ENCODE measurements around the gene BEST2.
"Not testable (repeated sequence)": the region's sequence is repeated elsewhere in the genome, so short reads cannot be mapped to it uniquely, and the experiment has no call there.

The BEST2 gene

DNA sequence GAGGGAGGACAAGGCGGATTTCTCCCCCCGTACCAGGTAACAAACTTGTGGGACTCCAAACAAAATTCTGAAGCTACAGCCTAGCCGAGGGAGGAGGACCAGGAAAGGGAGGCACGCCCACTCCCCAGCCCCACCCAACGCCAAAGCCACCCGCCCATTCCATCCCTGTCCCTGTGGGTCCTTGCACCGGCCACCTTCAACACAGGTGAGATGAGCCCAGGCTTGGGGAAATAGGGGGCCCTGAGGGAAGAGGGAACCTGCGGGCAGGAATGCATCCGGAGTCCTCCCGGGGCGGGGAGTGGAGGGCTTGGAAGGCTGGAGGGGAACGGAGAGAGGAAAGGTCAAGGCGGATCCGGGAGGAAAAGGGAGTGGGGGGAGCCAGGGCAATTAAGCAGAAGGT is at the start of gene BEST2:
Gene BEST2 (plus strand): TSS at position 157 of the 400 bp plus-strand sequence. CDS start 802 bp downstream, outside the sequence.
- no peak for DNase-seq

DNA sequence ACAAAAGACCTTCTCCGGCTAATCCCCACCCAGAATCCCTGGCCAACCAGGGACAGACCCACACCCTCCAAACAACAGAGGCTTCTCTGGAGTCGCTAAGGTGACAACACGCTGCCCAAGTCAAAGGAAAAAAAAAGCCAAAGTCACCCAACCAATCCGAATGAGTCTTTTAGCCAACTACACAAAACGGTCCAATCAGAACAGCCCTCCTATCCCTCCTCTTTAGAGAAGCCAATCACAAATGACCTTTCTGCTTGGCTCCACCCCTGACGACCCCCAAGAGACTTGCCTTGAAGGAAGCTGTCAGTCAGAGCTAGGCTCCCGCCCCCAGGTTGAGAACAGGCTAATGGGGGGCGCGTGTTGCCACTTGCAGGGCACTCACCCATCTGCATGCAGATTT is 48.5 kb upstream of the BEST2 start:
- DNase-seq, result no peak

DNA sequence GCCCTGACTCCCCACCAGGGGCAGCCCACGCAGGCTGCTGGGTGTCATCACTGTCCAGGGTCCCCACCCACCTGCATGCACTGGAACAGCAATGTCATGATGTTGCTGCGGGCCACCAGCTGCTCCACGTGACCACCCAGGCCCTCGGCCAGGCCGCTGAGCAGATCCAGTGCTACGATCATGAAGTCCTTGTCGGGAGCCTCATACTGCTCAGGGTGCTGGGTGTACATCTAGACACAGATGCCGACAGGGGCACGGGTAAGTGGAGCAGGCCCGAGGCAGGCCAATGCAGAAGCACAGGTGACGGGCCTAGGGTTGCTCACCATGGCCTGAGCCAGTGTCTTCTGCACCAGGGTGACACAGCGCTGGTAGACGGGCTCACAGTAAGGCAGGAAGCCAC is 46.4 kb upstream of the BEST2 start:
- no peak for DNase-seq

DNA sequence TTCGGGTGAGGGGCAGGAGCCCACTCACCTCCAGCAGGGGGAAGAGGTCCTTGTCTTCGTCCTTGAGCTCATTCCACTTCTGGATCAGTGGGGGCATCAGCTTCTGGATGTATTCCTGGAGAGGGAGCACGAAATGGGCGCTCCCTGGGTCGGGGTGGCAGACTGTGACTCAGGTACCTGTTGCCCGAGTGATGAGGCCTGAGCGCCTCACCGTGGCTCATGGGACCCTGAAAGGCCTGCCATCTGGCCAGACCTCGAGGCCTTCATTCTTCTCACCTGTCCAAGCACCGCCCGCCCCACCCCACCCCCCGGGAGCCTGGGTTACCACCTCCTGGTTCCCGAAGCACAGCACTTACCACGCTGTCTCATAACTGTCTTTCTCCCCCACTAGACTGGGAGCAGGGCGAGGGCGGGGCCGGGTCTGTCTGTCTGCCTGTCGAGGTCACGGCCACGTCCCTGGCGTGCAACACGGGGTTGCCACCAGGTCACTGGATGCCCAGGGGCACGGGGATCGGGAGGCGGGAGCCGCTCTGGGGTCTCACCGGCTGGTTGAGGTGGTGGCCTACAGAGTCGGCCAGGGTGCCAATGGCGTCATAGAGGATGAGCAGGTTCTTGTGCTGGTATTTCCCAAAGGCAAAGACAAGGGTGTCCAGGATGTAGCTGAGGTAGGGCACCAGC is 45.8 kb upstream of the BEST2 start:
- no peak for DNase-seq

DNA sequence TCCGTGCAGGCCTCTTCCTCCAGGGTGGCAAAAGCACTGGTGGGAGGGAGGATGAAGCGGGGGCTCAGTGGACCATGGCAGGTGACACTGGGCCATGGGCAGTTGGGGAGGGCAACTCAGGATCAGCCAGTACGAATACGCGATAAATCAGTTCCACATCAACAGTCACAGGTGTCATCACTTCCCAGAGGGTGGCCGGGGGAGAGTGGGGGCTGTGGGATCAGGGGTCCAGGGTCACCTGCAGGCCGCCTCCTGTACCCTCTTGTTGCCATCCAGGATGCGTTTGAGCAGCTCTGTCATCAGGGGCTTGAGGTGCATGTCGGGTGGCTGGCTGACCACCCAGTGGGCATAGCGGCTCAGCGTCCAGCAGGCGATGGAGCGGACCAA is 45.3 kb upstream of the BEST2 start:
- no peak for DNase-seq

DNA sequence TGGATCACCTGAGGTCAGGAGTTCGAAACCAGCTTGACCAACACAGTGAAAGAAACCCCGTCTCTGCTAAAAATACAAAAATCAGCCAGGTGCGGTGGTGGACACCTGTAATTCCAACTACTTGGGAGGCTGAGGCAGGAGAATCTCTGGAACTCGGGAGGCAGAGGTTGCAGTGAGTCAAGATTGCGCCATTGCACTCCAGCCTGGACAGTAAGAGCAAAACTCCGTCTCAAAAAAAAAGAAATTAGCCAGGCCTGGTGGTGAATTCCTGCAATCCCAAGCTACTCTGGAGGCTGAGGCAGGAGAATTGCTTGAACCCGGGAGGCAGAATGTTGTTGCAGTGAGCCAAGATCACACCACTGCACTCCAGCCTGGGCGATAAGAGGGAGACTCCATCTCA is 43.0 kb upstream of the BEST2 start:
- no peak for DNase-seq

DNA sequence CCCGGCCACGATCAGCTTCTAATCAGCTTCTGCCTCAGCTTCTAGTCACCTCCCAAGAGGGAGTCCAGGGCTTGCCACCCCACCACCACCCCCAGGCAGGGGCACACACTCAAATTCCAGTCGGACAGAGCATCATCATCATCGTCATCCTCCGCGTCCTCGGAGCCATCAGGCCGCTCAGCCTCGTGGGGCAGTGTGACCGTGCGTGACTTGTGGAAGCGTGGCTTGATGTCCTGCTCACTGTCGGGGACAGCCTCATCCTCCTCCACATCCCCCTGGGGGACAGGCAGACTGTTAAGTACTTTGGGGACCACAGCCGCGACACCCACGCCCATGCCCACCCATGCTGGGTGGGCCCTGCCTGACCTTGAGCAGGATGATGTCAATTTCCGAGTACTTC is 40.4 kb upstream of the BEST2 start:
- no peak for DNase-seq

DNA sequence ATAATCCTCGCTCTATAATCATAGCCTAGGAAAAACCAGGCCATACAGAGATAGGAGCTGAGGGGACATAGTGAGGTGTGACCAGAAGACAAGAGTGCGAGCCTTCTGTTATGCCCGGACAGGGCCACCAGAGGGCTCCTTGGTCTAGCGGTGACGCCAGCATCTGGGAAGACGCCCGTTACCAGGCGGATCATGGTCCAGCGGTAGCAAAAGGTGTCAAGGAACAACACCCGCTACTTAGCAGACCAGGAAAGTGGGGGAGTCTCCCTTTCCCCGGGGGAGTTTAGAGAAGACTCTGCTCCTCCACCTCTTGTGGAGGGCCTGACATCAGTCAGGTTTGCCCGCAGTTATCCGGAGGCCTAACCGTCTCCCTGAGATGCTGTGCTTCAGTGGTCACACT is 39.5 kb upstream of the BEST2 start:
- DNase-seq, result not testable (repeated sequence)

DNA sequence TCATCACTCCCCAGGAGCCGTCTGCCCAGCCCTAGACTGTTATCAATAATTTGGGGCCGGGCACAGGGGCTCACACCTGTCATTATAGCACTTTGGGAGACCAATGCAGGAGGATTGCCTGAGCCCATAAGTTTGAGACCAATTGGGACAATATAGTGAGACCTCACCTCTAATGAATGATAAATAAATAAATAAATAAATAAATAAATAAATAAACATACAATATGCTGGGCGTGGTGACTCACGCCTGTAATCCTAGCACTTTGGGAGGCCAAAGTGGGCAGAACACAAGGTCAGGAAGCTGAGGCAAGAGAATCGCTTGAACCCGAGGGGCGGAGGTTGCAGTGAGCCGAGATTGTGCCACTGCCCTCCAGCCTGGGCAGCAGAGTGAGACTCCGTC is 38.3 kb upstream of the BEST2 start:
- not testable (repeated sequence) for DNase-seq

DNA sequence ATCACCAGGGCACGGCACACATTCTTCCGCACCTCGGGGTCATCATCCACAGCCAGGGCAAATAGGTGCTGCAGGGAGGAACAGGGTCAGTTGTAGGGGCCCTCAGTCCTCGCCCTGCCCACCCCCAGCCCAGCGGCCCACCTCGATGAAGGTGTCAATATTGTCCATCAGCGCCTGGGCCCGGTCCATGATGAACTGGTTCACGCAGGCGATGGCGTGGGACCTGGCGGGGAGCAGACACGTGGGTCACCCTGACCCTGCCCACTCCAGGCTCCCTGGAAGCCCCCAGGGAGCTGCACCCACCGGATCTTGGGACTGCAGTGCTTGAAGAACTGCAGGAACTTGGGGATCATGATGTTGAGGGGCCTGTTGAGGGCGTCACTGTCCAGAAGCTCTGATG is 36.5 kb upstream of the BEST2 start:
- no peak for DNase-seq

DNA sequence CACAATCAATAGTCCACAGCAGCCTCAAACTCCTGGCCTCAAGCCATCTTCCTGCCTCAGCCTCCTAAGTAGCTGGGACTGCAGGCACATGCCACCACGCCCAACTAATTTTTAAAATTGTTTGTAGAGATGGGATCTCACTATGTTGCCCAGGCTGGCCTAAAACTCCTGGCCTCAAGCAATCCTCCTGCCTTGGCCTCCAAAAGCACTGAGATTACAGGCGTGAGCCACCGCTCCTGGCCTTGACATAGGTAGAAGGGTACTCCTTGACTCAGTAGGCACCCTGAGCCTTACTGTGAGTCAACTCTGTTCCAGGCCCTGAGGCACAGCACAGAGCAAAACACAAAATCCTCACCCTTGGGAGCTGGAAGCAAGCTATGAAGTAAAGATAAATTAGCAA is 35.7 kb upstream of the BEST2 start:
- DNase-seq, result no peak

DNA sequence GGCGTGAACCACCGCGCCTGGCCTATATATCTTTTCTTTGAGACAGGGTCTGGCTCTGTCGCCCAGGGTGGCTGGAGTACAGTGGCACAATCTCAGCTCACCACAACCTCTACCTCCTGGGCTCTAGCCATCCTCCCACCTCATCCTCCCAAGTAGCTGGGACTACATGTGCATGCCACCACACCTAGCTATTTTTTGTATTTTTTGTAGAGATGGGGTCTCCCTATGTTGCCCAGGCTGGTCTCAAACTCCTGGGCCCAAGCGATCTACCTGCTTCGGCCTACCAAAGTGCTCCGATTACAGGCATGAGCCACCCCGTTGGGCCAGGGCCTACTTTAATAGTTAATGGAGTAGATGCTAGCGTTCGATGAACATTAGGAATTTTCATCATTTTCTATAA is 31.3 kb upstream of the BEST2 start:
- DNase-seq, result no peak

DNA sequence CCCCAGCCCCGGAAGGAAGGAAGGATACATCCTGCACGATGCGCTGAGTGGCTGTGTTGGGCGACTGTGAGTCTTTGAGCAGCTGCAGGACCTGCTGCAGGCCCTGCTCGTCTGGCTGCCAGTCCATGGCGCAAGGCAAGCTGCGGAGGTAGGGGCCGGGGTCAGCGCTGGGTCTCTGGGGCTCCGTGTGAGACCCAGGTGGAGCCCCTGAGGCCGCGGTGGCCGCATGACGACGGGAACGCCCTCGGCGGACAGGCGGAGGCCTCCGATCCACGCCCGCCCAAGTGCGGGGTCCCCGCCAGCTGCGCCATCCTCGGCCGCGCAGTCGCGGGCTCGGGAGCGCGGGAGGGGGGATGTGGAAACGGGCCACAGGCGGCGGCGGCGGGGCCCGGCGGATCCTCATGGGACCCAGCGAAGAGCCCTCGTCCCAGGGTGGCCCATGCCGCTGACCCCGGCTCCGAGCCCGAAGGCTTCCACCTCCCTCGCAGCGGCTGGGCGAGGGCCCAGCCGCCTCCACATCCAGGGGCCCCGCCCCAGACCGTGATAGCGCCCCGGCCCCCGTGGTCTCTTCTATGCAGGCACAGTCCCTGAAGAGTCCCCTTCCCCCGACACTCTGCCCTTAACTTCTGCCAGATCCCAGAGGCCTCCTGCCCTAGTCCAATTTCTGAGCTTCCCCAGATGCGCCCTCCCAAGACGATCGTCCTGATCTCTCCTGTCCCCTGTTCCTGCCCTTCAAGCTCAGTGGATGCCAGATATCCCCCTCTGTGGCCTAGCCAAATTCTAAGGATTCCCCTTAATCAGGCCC is 30.5 kb upstream of the BEST2 start:
- DNase-seq, result no peak

DNA sequence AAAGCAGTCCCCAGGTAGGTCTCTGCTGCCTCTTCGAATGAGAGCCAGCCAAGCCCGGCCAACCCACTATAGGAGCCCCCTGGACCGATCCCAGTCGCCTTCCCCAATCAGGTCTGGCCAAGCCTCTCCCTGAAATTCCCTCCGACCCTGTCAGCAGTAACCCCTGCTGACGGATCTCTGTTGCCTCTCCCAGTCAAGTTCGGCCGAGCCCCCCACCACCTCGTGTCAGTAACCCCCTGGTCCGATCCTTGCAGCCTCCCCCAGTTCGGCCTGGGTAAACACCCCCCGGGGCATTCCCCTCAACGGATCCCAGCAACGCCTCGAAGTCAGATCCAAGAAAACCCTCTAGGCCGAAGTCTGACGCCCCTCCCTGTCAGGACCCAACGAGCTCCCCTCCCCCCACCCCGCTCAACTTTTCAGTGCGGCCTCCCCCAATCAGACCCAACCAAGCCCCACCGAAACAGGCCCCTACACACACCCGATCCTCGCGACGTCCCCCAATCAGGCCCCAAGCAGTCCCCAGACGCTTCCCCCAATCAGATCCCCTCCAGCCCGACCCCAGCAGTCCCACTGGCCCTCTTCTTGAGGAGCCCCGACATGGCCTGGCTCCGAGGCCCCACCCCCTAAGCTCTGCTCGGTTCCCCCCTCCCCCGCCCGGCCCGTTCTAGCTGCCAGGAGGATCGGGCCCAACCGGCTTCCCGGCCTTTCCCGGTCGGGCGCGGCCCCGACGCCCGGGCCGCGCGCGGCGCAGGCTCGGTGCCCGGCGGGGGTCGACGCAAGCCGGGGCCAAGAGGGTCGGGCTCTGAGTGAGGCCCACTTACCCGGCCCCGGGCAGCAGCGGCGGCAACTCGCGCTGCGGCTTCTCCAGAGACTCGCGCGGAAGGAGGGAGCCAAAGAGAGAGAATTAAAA is 29.7 kb upstream of the BEST2 start:
- no peak for DNase-seq

DNA sequence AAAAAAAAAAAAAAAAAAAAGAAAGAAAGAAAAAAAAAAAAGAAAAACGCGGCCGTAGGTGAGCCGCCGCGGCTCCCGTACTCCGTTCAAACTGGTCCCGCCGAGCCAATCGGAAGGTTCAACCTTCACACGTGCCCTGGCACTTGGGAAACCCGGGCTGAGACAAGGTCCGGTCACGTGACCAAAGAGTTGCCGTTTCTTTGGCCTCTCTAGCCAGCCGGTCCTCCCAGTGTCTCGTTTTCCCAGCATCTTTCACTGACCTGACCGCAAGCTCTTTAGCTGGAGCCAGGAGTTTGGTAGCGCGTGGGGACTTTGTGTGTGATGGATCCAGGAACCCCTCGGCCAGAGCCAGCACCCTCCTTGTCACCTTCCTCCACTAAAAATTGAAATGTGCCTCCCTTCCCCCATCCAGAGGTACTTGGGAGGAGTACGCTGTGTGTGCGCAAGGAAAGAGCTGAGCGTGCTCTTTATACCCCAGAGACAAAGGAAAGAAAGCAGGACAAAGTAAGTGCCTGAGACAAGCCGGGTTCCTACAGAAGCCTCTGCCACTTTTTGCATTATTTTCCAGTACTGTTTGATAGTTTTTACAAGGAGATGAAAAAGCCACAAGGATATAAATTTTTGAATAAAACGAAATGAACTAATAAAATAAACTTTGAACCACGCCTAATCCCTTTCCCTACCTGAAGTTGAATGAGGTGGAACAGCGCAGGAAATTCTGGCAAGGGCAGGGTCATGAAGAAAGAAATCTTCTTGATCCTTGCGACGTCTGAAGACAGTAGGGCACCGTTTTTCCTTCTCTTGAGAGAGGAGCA is 28.8 kb upstream of the BEST2 start:
- DNase-seq, result peak; percentile 93

DNA sequence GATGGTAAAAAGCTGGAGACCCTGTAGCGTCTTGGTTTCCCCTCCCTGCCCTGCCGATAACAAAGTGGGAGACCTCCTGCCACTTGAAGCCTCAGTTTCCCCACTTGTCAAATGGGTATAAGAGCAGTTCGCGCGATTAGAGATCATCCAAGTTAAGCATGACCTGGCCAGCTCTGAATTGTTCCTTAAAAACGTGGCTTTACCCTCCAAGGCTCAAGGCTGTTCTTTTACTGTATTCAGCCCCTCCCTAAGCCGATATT is 28.3 kb upstream of the BEST2 start:
- no peak for DNase-seq

DNA sequence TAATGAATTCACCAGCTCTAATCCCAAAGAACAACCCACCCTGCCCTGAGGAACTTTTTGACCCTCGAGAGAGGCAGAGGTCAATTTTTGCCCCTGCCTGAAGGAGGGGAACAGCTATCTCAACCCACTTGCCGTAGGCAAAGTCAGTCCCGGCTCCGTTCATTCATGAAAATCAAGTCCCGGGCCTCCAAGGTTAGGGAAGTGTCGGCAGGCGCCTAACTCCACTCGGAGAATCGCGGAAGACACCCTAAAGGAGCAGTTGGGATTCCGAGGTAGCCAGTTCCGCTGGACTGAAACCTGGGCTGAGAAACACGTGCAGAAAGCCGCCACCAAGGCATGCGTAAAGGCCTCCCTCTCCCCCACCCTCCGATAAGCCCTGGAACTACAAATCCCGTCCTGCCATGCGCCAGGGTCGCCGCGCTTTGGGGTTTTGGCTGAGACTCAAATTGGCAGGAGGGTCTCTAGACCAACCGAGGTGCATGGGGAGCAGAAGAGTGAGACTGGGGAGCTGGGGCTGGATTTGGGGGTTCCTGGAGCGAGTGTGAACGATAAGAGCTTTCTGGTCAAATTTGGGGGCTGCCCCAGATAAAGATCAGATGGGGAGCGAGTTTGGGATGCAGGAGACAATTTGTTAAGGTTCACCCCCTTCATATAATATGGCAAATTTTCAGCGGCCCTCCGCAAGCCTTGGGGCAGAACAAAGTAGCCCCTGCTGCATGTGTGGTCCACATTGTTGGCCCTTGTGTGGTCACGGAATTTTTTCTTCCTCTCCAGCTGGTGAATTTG is 27.8 kb upstream of the BEST2 start, which contains the start of gene TNPO2:
Gene TNPO2 (minus strand): TSS at position 292 of the 786 bp plus-strand sequence. CDS start 2,955 bp downstream, outside the sequence.
- DNase-seq, result peak; percentile 54

DNA sequence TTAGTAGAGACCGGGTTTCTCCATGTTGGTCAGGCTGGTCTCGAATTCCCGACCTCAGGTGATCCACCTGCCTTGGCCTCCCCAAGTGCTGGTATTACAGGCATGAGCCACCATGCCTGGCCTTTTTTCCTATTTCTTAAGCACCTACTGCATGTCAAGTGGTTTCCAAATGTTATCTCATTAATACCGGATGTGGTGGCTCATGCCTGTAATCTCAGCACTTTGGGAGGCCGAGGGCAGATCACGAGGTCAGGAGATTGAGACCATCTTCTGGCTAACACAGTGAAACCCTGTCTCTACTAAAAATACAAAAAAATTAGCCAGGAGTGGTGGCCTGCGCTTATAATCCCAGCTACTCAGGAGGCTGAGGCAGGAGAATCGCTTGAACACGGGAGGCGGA is 26.0 kb upstream of the BEST2 start:
- not testable (repeated sequence) for DNase-seq

DNA sequence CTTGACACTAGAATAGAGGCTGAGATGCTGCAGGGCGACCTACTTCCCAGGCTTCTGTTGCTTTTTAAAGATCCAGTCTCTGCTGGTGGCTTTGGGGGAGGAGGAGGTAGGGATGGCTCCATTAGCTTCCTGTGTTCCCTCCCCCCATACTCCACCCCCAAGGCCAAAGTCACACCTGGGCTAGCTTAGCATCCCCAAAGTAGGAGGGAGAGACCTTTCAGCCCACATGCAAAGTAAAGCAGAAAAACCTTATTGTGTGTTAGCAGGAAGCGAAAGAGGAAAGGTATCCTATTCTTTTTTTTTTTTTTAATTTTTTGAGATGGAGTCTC is 24.6 kb upstream of the BEST2 start:
- no peak for DNase-seq

DNA sequence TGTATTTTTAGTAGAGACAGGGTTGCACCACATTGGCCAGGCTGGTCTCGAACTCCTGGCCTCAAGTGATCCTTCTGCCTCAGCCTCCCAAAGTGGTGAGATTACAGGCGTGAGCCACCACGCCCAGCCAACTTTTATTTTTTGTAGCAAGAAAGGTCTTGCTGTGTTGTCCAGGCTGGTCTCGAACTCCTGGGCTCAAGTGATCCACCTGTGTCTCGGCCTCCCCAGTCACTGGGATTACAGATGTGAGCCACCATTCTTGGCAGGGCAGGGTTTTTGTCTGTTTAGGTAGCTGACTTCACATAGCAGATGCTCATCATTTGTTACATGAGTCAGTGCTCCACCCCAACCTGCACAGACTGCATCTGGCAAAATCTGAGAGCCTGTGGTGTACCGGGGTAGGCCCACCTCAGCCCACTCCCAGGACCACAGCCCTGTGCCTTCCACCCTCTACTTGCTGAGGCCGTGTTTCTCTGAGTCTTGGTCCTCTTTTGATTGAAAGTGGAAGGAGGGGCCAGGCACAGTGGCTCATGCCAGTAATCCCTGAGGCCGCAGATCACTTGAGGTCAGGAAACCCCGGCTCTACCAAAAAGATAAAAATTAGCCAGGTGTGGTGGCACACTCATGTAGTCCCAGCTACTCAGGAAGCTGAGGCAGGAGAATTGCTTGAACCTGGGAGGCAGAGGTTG is 23.7 kb upstream of the BEST2 start:
- no peak for DNase-seq

DNA sequence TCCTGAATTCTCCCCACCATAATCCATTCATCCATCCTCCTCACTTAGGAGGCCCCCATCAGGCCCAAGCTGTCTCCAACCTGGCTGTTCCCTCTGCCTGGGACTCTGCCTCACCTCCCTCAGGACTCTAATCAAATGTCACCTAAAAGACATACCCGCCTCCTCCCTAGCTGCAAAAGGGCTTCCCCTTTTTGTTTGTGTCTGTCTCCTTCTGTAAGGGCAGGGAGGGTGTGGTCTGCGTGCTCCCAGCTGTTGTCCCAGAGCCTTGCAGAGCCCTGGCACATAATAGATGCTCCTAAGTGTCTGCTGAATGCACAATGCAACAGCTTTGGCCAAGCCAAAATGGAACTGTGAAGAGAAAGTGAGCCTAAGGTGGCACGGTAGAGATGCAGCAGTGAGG is 21.5 kb upstream of the BEST2 start:
- DNase-seq, result no peak

DNA sequence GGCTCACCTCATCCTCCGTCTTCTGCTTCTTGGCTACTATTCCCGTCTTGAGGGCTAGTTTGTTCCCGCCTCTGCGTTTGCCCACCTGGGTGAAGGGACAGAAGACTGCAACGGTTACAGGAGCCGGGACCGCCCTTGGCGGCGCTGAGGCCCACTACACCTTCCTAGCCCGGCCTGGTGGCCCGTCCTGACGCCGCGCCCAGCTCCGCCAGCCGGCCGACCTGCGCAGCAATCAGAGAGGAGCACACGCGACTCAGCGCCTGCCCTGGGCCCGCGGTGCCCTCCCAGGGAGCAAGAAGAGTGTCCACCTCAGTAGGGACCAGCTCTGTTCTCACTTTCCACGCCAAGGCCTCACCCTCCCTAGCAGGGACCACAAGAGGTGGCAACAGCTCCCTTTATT is 20.3 kb upstream of the BEST2 start:
- no peak for DNase-seq
